Mononuclear cell (primary cell): ENCODE results near the gene AQP10. TPM values are rescaled to one million over a fixed set of nuclear protein-coding genes. Genes with fewer than 3 reads are reported as not detected.
"Not testable (repeated sequence)": the region's sequence is repeated elsewhere in the genome, so short reads cannot be mapped to it uniquely, and the experiment has no call there.

Experiments
- H3K27me3 ChIP-seq: 2 replicates; pipeline ENCODE4 v1.6.0; 2011; ENCODE audit warnings: low read length, control low read depth; ENCODE audit not compliant: insufficient read depth
- H3K4me1 ChIP-seq: 2 replicates; pipeline ENCODE4 v1.5.1; 2011; ENCODE audit warnings: mild to moderate bottlenecking, low read length, control low read depth; ENCODE audit not compliant: insufficient read depth
- H3K4me3 ChIP-seq: 2 replicates; pipeline ENCODE4 v1.5.1; 2011; ENCODE audit warnings: mild to moderate bottlenecking, low read length, moderate library complexity
- H3K9me3 ChIP-seq: 2 replicates; pipeline ENCODE4 v1.5.1; 2011; ENCODE audit warnings: low read depth, mild to moderate bottlenecking, control low read depth, low read length
- total RNA-seq: library from RNA; depleted of rRNA; stranded (reverse); fragments of >200 nt; gene quantifications from one replicate; pipeline ENCODE4 v1.2.3, GENCODE V29; 2012

The AQP10 gene
- total RNA-seq, 1 donor = 4.1 TPM

DNA sequence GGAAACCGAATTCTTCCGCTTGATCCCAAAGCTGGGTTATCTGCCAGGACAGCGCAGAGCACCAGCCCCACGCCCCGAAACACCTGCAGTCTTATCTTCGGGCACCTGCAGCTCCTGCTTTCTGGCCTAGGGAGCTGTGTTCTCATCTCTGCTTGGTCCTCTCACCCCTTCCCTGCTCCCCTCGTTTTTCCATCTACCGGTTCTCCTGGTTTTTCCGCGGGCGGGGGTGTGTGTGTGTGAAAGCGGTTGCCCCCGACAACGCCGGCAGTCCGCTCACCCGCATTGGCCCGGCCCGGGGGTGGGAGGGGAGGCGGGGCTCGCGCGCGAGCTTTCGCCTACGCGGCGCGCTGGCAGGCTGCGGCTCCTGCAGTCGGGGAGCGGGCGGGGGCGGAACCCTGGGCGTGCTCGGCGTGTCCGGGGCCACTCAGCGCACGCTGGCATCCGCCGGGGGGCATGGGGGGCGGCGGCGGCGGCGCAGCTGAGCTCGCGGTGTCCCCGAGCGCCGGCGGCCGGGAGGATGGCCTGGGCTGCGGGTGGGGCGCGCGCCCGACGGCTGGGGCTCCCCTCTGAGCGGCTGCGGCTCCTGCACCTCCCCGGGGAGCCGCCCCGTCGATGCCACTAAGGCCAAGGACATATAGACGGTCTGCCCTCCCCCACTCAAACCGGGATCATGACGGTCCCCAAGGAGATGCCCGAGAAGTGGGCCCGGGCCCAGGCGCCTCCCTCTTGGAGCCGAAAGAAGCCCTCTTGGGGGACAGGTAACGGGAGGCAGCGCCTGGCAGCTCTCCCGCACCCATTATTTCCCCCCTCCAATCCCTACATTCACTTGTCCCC, 7.6 kb downstream of the AQP10 start:
- no peaks in the 10 kb centered on the region for H3K9me3 ChIP-seq
- H3K4me3 ChIP-seq = peak overlapping the region; percentile 24
- peaks cover 70% of the 10 kb centered on the region for H3K4me1 ChIP-seq
- H3K27me3 ChIP-seq = peaks cover 5% of the 10 kb centered on the region

DNA sequence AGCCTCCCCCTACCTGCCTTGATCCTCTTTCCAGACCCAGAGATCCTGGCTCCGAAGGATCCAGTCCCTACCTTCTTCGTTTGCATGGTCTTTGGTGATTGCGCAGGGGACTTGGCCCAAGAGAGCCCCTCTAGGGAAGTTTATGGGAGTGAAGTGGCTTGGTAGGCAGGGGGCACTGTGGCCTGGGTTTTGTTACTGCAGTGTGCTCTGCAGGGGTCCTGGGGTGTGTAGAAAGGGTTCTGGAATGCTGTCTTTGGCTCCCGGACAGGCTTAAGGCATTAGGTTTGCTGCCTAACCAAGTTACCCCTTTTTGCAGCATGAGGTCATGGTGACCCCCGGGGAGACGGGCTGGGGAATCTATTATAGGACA, 8.2 kb downstream of the AQP10 start:
- Histone ChIP-seq H3K4me3 (peak overlapping the region; percentile 24), H3K9me3 (no peaks in the 10 kb centered on the region), H3K27me3 (peaks cover 5% of the 10 kb centered on the region), H3K4me1 (peaks cover 73% of the 10 kb centered on the region)

DNA sequence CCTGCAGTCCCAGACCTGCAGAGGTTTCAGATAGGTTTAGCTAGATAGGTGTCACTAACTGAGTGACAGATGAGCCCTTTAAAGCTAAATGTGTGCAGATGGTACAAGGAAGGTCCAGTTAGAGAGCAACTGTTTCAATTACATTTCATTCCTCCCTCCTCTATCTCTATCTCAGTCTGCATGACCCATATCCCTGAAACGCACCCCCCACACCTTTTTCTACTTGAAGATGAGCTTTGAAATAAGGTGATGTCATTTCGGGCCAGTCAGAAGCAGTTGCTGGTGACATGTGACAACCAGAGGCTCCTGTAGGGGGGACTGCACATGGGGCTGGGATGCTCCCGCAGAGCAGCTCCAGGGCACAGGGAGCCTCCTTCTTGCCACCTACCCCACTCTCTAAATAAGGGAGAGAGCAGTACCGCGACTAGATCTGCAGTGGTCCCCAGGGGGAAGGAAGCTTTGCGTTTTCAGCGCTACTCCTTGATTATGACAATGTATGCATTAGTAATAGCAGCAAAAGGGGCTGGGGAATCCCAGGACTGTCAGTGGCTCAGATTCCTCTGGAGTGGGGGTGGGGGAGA, 8.7 kb downstream of the AQP10 start:
- Histone ChIP-seq H3K9me3 (no peaks in the 10 kb centered on the region), H3K4me3 (peak overlapping the region; percentile 24), H3K4me1 (peaks cover 73% of the 10 kb centered on the region), H3K27me3 (peaks cover 5% of the 10 kb centered on the region)

DNA sequence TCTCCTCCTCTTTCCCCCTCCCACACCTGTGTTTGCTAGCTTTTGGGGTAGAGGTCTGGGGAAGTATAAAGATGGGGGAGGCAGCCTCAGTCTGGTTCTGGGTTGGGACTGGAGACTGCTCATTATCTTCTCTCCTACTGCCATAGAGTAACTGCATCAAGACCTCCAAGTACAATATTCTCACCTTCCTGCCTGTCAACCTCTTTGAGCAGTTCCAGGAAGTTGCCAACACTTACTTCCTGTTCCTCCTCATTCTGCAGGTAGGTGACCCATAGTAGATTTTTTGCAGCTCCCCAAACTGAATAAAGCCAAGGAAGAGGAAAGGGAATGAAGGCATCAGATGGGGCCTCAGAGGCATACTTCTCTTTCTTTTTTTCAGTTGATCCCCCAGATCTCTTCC, 9.8 kb downstream of the AQP10 start:
- Histone ChIP-seq H3K27me3 (peaks cover 5% of the 10 kb centered on the region), H3K9me3 (no peaks in the 10 kb centered on the region), H3K4me3 (no peak overlapping the region), H3K4me1 (peaks cover 82% of the 10 kb centered on the region)

DNA sequence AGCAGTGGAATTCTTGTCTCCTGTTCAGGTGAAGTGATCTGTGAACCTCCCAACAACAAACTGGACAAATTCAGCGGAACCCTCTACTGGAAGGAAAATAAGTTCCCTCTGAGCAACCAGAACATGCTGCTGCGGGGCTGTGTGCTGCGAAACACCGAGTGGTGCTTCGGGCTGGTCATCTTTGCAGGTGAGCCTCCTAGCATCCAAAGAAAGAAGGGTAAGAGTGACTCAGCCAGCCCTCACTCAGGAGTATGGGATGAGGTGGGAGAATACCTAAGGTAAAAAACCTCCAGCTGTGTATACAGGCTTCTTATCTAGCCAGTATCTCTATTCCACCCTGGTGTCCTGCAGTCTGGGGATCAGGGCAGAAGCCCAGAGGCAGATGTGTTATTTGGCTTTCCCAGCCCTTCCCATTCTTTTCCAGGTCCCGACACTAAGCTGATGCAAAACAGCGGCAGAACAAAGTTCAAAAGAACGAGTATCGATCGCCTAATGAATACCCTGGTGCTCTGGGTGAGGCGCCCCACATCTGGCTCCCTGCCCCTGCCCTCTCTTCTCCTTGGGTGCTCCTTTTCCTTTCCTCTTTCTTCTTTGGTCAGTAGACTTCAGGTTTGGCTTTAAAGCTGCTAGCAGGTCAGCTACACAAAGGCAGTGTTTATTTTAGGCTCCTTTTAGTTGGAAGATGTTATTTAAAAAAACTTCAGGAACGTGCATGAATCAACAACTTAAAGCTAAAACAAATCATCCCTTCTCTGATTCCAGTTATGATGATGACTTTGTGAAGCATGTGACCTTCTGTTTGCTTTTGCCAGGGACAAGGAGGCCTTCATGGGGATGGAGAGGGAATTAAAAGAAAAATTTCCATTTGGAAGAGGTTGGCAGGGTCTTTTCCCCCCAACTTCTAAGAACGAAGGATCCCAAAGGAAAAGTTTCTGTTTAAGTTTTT, 13.5 kb downstream of the AQP10 start:
- Histone ChIP-seq H3K4me1 (peaks cover 81% of the 10 kb centered on the region), H3K4me3 (no peak overlapping the region), H3K27me3 (no peaks in the 10 kb centered on the region), H3K9me3 (no peaks in the 10 kb centered on the region)

DNA sequence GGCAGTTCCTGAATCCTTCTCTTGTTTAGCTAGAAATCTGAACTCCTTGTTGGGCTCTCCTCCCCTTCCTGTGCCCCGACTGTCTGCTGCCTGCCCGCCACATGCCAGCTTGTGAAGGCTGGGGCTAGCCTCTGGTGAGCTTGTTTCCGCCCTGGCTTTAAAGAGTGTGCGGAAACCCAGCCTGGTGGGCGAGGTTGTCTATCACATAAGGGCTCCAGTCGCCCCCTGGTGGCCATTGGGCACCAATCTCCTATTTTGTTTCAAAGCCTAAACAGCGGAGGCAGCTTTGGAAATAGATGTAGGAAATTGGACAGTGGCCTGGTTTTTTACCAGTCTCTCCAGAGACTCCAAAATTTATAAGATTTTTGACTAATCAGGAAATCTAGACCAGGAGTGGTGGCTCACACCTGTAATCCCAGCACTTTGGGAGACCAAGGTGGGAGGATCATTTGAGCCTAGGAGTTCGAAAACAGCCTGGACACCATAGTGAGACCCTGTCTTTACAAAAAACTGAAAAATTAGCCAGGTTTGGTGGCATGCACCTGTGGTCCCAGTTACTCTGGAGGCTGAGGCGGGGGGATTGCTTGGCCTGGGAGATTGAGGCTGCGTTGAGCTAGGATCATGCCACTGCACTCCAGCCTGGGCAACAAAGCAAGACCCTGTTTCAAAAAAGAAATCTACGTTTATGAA, 14.3 kb downstream of the AQP10 start:
- peaks cover 82% of the 10 kb centered on the region for H3K4me1 ChIP-seq
- H3K9me3 ChIP-seq = no peaks in the 10 kb centered on the region
- H3K27me3 ChIP-seq = no peaks in the 10 kb centered on the region
- no peak overlapping the region for H3K4me3 ChIP-seq

DNA sequence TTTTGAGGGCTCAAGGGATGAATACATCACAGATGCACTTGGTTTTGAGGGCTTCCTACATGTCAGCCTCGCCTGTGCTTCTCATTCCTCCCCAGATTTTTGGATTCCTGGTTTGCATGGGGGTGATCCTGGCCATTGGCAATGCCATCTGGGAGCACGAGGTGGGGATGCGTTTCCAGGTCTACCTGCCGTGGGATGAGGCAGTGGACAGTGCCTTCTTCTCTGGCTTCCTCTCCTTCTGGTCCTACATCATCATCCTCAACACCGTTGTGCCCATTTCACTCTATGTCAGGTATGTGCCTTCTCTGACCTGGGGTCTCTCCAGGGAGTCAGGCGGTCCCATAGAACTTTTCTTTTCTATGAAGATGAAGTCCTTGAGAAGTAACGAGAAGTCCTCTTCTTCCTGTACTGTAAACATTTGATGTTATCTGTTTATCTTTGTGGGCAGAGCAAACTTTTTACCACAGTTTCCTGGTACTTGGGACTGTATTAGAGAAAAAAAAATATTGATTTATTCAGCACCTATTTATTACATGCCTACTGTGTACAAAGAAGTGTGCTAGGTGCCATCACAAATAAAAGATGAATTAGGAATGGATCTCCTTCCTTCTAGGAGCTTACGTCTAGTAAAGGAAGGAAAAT, 16.5 kb downstream of the AQP10 start:
- no peaks in the 10 kb centered on the region for H3K27me3 ChIP-seq
- H3K4me1 ChIP-seq = peaks cover 89% of the 10 kb centered on the region
- no peaks in the 10 kb centered on the region for H3K9me3 ChIP-seq
- H3K4me3 ChIP-seq = no peak overlapping the region

DNA sequence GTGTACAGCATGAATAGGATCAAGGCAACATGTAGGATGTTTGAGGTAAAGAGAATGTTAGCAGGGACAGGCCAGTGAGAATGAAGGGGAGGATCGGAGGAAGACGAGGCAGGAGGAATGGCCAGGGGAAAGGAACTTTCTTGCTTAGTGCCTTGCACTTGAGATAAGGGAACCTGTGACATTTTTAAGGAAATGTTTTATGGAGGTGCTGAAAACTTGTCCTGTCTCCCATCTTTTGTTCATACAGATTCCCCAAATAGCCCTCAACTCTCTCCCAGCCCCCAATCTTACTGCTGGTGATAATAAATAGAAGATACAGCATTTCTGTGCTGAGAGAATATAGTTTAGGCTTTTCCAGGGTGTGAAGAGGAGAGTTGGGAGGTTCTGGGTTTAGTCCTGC, 18.0 kb downstream of the AQP10 start:
- H3K4me3 ChIP-seq = no peak overlapping the region
- no peaks in the 10 kb centered on the region for H3K27me3 ChIP-seq
- H3K4me1 ChIP-seq = peaks cover 95% of the 10 kb centered on the region
- H3K9me3 ChIP-seq = no peaks in the 10 kb centered on the region

DNA sequence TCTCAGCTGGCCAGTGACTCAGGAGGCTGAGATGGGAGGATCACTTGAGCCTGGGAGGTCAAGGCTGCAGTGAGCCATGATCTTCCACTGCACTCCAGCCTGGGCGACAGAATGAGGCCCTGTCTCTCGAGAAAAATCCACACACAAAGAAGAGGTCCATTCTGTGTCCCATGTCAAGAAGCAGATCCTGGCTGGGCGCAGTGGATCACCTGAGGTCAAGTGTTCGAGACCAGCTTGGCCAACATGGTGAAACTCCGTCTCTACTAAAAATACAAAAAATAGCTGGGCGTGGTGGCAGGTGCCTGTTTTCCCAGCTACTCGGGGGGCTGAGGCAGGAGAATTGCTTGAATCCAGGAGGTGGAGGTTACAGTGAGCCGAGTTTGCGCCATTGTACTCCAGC, 20.5 kb downstream of the AQP10 start:
- H3K9me3 ChIP-seq, H3K4me3 ChIP-seq, H3K27me3 ChIP-seq: not testable (repeated sequence)
- peaks cover 97% of the 10 kb centered on the region for H3K4me1 ChIP-seq

DNA sequence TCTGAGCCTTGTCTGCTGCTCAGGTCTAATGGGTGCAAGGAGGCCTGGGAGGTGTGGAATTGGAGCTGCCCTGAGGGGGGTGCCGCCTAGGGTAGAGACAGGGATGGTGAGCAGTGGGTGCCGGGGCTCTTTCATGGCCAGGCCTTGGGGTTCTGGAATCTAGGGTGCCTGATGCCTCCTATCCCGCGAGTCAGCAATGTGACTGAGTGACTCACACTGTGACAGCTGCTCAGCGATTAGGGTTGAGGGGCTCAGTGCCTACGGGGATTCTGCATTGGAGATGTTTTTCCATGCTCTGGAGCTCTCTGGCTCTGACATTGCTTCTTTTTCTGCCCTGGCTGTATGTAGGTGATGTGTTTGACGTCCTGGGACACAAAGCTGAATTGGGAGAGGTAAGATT, 21.2 kb downstream of the AQP10 start:
- peaks cover 98% of the 10 kb centered on the region for H3K4me1 ChIP-seq
- H3K27me3 ChIP-seq = no peaks in the 10 kb centered on the region
- no peak overlapping the region for H3K4me3 ChIP-seq

DNA sequence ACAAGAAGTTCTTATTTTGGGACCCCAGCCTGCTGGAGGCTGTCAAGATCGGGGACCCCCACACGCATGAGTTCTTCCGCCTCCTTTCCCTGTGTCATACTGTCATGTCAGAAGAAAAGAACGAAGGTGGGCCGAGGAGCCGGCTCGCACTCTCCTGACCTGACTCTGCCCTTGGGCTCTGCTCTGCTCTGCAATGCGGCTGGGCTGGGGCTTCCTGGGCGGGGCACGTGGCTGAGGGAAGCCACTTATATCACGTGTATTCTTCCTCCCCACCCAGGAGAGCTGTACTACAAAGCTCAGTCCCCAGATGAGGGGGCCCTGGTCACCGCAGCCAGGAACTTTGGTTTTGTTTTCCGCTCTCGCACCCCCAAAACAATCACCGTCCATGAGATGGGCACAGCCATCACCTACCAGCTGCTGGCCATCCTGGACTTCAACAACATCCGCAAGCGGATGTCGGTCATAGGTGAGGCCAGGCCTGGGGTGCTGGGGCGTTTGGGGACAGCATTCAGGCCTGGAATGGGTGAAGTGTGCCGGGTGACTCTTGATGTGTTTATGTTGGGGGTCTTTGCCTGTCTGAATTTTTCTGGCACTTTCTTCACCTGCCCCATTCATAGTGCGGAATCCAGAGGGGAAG, 22.1 kb downstream of the AQP10 start:
- Histone ChIP-seq H3K9me3 (no peaks in the 10 kb centered on the region), H3K4me1 (peaks cover 95% of the 10 kb centered on the region), H3K4me3 (peak overlapping the region; percentile 31), H3K27me3 (no peaks in the 10 kb centered on the region)

More for the DNA sequence above, 21.2 kb downstream of the AQP10 start:
- H3K9me3 ChIP-seq = no peaks in the 10 kb centered on the region

DNA sequence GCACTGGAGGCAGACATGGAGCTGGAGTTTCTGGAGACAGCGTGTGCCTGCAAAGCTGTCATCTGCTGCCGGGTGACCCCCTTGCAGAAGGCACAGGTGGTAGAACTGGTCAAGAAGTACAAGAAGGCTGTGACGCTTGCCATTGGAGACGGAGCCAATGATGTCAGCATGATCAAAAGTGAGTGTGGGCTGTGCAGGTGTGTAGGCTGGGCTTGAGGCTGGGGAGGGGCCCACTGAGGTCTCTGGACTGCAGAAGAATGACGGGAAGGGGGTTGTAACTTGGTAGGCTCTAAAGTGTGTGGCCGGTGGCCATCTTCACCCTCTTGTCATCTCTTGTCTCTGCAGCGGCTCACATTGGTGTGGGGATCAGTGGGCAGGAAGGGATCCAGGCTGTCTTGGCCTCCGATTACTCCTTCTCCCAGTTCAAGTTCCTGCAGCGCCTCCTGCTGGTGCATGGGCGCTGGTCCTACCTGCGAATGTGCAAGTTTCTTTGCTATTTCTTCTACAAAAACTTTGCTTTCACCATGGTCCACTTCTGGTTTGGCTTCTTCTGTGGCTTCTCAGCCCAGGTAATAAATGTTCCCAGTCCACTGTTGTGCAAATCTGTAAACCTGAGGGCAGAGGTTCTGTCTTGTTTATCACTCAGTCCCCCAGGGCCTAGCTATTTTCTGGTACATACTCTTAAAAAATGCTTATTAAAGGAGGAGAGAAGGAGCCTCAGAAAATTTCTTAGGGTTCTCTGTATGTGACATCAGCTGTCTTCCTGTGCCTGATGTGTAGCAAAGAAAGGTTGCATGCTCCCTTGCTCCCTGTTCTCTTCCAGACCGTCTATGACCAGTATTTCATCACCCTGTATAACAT, 24.3 kb downstream of the AQP10 start:
- no peaks in the 10 kb centered on the region for H3K27me3 ChIP-seq
- H3K4me1 ChIP-seq = peaks cover 73% of the 10 kb centered on the region
- no peaks in the 10 kb centered on the region for H3K9me3 ChIP-seq
- no peak overlapping the region for H3K4me3 ChIP-seq

DNA sequence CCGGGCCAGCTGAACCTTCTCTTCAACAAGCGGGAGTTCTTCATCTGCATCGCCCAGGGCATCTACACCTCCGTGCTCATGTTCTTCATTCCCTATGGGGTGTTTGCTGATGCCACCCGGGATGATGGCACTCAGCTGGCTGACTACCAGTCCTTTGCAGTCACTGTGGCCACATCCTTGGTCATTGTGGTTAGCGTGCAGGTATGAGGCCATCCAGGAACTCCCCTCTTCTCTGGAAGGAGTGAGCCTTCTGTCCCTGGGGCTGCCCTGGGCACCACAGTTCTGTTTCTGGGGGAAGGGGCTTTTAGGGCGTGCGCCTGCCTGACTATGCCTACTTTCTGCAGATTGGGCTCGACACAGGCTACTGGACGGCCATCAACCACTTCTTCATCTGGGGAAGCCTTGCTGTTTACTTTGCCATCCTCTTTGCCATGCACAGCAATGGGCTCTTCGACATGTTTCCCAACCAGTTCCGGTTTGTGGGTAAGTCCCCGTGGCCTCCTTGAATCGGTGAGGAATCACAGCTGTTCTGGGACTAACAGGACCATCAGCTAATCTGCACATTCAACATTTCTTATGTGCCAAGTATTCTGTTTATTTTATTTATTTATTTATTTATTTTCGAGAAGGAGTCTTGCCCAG, 25.5 kb downstream of the AQP10 start:
- Histone ChIP-seq H3K4me1 (peaks cover 63% of the 10 kb centered on the region), H3K27me3 (no peaks in the 10 kb centered on the region), H3K4me3 (no peak overlapping the region), H3K9me3 (no peaks in the 10 kb centered on the region)
